Neural progenitor cell (in vitro differentiated cells): Measurements from ENCODE around the gene DEPDC1. TPM values are rescaled to one million over a fixed set of nuclear protein-coding genes. Genes with fewer than 3 reads are reported as not detected.
"Not testable (repeated sequence)": the region's sequence is repeated elsewhere in the genome, so short reads cannot be mapped to it uniquely, and the experiment has no call there.

ENCODE experiments used
- DNase-seq: peaks from one replicate; pipeline ENCODE4 v3.0.0-alpha.2; 2016; ENCODE audit warnings: low spot score
- H2AFZ ChIP-seq: fragments of 200-600 bp; sonication (generic); replicated peaks from 2 replicates; pipeline ENCODE4 v1.6.1; 2016; ENCODE audit warnings: antibody characterized with exemption
- H3F3A ChIP-seq: fragments of 200-600 bp; sonication (generic); 2 replicates; pipeline ENCODE4 v1.6.1; 2016; ENCODE audit warnings: antibody characterized with exemption, low read depth
- H3K27ac ChIP-seq: fragments of 200-600 bp; sonication (generic); 2 replicates; pipeline ENCODE4 v1.5.1; 2016; ENCODE audit warnings: mild to moderate bottlenecking
- H3K27me3 ChIP-seq: fragments of 200-600 bp; sonication (generic); 2 replicates; pipeline ENCODE4 v1.6.1; 2016; ENCODE audit warnings: mild to moderate bottlenecking, moderate library complexity
- H3K36me3 ChIP-seq: fragments of 200-600 bp; sonication (generic); 2 replicates; pipeline ENCODE4 v1.5.1; 2016
- H3K4me1 ChIP-seq: fragments of 200-600 bp; sonication (generic); 2 replicates; pipeline ENCODE4 v1.6.1; 2016; ENCODE audit warnings: mixed run types
- H3K4me2 ChIP-seq: fragments of 200-600 bp; sonication (generic); 2 replicates; pipeline ENCODE4 v1.6.1; 2016
- H3K4me3 ChIP-seq: fragments of 200-600 bp; sonication (generic); 2 replicates; pipeline ENCODE4 v1.5.1; 2016
- H3K79me2 ChIP-seq: fragments of 200-600 bp; sonication (generic); 2 replicates; pipeline ENCODE4 v1.6.1; 2016; ENCODE audit warnings: low read depth
- H3K9ac ChIP-seq: fragments of 200-600 bp; sonication (generic); 2 replicates; pipeline ENCODE4 v1.6.1; 2016
- H3K9me3 ChIP-seq: fragments of 200-600 bp; sonication (generic); 2 replicates; pipeline ENCODE4 v1.5.1; 2016; ENCODE audit warnings: low read depth
- H4K20me1 ChIP-seq: fragments of 200-600 bp; sonication (generic); 2 replicates; pipeline ENCODE4 v1.6.1; 2016; ENCODE audit warnings: low read depth
- H3K27ac Mint-ChIP-seq: 3 replicates; pipeline ENCODE4 v1.8.0; 2021; ENCODE audit warnings: mixed read lengths
- H3K27me3 Mint-ChIP-seq: 2 replicates; pipeline ENCODE4 v1.8.0; 2022; ENCODE audit warnings: low read depth, mild to moderate bottlenecking, inconsistent platforms, moderate library complexity, mixed read lengths; ENCODE audit not compliant: insufficient read depth
- H3K36me3 Mint-ChIP-seq: 3 replicates; pipeline ENCODE4 v1.8.0; 2021; ENCODE audit warnings: mixed read lengths
- H3K4me1 Mint-ChIP-seq: 3 replicates; pipeline ENCODE4 v1.8.0; 2021; ENCODE audit warnings: mixed read lengths
- H3K4me3 Mint-ChIP-seq: 3 replicates; pipeline ENCODE4 v1.8.0; 2021; ENCODE audit warnings: mild to moderate bottlenecking, moderate library complexity, mixed read lengths
- H3K9me3 Mint-ChIP-seq: 3 replicates; pipeline ENCODE4 v1.8.0; 2020; ENCODE audit warnings: mixed read lengths
- EZH2 ChIP-seq: fragments of 200-600 bp; sonication (generic); IDR thresholded peaks from 2 replicates; pipeline ENCODE4 v1.6.1; 2017; ENCODE audit warnings: antibody characterized with exemption, mild to moderate bottlenecking, moderate library complexity
- EZH2phosphoT487 ChIP-seq: fragments of 200-600 bp; sonication (generic); IDR thresholded peaks from 2 replicates; pipeline ENCODE4 v1.6.1; 2017; ENCODE audit warnings: antibody characterized with exemption
- total RNA-seq: library from RNA; depleted of rRNA; stranded (reverse); fragments of >200 nt; gene quantifications from 2 replicates; pipeline ENCODE4 v1.2.3, GENCODE V29; 2015; ENCODE audit warnings: low replicate concordance
- TF ChIP-seq, protein P1 (sequence below): fragments of 200-600 bp; sonication (generic); IDR thresholded peaks from 2 replicates; pipeline ENCODE4 v1.5.1; 2017; ENCODE audit warnings: antibody characterized with exemption, mild to moderate bottlenecking

DEPDC1 gene
- total RNA-seq, 1 donor from 2014 or later: 144 TPM

DNA sequence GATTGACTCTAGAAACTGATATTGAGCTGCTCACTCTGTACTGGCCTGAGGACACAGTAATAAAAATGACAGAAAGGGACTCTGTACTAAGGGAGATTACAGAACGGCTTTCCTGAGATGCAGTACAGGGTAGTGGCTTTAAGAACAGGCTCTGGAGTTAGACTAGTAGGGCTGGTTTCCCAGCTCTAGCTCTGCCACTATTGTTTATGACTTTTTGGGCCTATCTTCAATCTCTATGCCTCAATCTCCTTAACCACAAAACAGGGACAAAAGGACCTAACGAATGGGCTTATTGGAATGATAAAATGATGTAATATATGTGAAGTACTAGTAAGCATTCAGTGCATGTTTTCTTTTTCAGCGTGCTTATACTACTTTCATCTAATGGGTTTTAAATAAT is 1.4 kb downstream of the DEPDC1 start:
- peak overlapping the region; percentile 83 for H3K4me2 ChIP-seq

GRCh38 chr1:68493193-68493592 is 3.7 kb downstream of the DEPDC1 start:
- peaks cover 12% of the 10 kb centered on the region for H4K20me1 ChIP-seq
- H3K4me1 Mint-ChIP-seq: peaks cover 29% of the 10 kb centered on the region
- no peaks in the 10 kb centered on the region for H3K9me3 ChIP-seq
- H3K9me3 Mint-ChIP-seq: peaks cover 6% of the 10 kb centered on the region
- H3K4me3 ChIP-seq: peak overlapping the region; percentile 12
- H3K4me3 Mint-ChIP-seq: no peak overlapping the region
- H3K27ac Mint-ChIP-seq: no peak overlapping the region
- H3F3A ChIP-seq: no peaks in the 10 kb centered on the region
- peaks cover 2% of the 10 kb centered on the region for H3K27me3 Mint-ChIP-seq
- H2AFZ ChIP-seq: no peak overlapping the region
- peaks cover 32% of the 10 kb centered on the region for H3K36me3 Mint-ChIP-seq
- TF ChIP-seq EZH2 (no peak), EZH2phosphoT487 (no peak)
- TF ChIP-seq, protein P1, sequence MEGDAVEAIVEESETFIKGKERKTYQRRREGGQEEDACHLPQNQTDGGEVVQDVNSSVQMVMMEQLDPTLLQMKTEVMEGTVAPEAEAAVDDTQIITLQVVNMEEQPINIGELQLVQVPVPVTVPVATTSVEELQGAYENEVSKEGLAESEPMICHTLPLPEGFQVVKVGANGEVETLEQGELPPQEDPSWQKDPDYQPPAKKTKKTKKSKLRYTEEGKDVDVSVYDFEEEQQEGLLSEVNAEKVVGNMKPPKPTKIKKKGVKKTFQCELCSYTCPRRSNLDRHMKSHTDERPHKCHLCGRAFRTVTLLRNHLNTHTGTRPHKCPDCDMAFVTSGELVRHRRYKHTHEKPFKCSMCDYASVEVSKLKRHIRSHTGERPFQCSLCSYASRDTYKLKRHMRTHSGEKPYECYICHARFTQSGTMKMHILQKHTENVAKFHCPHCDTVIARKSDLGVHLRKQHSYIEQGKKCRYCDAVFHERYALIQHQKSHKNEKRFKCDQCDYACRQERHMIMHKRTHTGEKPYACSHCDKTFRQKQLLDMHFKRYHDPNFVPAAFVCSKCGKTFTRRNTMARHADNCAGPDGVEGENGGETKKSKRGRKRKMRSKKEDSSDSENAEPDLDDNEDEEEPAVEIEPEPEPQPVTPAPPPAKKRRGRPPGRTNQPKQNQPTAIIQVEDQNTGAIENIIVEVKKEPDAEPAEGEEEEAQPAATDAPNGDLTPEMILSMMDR: no peak
- no peak overlapping the region for H3K9ac ChIP-seq
- H3K4me1 ChIP-seq: peaks cover 22% of the 10 kb centered on the region
- H3K27ac ChIP-seq: no peak overlapping the region
- peak overlapping the region; percentile 83 for H3K4me2 ChIP-seq
- H3K27me3 ChIP-seq: no peaks in the 10 kb centered on the region
- no peak for DNase-seq
- H3K36me3 ChIP-seq: peaks cover 47% of the 10 kb centered on the region
- H3K79me2 ChIP-seq: peaks cover 74% of the 10 kb centered on the region

More for the DNA sequence above, 1.4 kb downstream of the DEPDC1 start:
- no peaks in the 10 kb centered on the region for H3F3A ChIP-seq
- peak overlapping the region; percentile 69 for H3K9ac ChIP-seq
- no peak for DNase-seq
- TF ChIP-seq, protein P1: no peak
- TF ChIP-seq EZH2phosphoT487 (no peak), EZH2 (no peak)
- Mint-ChIP-seq H3K36me3 (peaks cover 24% of the 10 kb centered on the region), H3K27ac (peak overlapping the region; percentile 99), H3K4me1 (peaks cover 29% of the 10 kb centered on the region), H3K9me3 (peaks cover 17% of the 10 kb centered on the region), H3K27me3 (peaks cover 2% of the 10 kb centered on the region), H3K4me3 (peak overlapping the region; percentile 99)
- peak overlapping the region; percentile 81 for H3K4me3 ChIP-seq
- peaks cover 62% of the 10 kb centered on the region for H3K79me2 ChIP-seq
- H3K27me3 ChIP-seq: no peaks in the 10 kb centered on the region
- H3K27ac ChIP-seq: no peak overlapping the region
- peaks cover 12% of the 10 kb centered on the region for H4K20me1 ChIP-seq
- no peaks in the 10 kb centered on the region for H3K9me3 ChIP-seq
- peaks cover 22% of the 10 kb centered on the region for H3K4me1 ChIP-seq
- no peak overlapping the region for H2AFZ ChIP-seq
- peaks cover 27% of the 10 kb centered on the region for H3K36me3 ChIP-seq

GRCh38 chr1:68492255-68492654 is 4.6 kb downstream of the DEPDC1 start:
- H3K9me3 Mint-ChIP-seq, H2AFZ ChIP-seq, DNase-seq, H3K4me3 ChIP-seq, H3F3A ChIP-seq, H3K9me3 ChIP-seq, H3K4me3 Mint-ChIP-seq, H3K27me3 Mint-ChIP-seq, H3K27ac ChIP-seq, H3K9ac ChIP-seq, H3K27me3 ChIP-seq, H3K27ac Mint-ChIP-seq: not testable (repeated sequence)
- Histone ChIP-seq H3K4me2 (peak overlapping the region; percentile 83), H4K20me1 (peaks cover 12% of the 10 kb centered on the region), H3K36me3 (peaks cover 57% of the 10 kb centered on the region), H3K79me2 (peaks cover 74% of the 10 kb centered on the region), H3K4me1 (peaks cover 17% of the 10 kb centered on the region)
- Mint-ChIP-seq H3K36me3 (peaks cover 40% of the 10 kb centered on the region), H3K4me1 (peaks cover 22% of the 10 kb centered on the region)

GRCh38 chr1:68490046-68490651 is 6.7 kb downstream of the DEPDC1 start:
- no peak for DNase-seq
- TF ChIP-seq EZH2 (no peak), EZH2phosphoT487 (no peak)
- TF ChIP-seq, protein P1: no peak
- no peak overlapping the region for H3K4me3 ChIP-seq
- Mint-ChIP-seq H3K4me3 (no peak overlapping the region), H3K27ac (no peak overlapping the region), H3K9me3 (peaks cover 6% of the 10 kb centered on the region), H3K27me3 (no peaks in the 10 kb centered on the region), H3K4me1 (peaks cover 13% of the 10 kb centered on the region), H3K36me3 (peaks cover 51% of the 10 kb centered on the region)
- peaks cover 63% of the 10 kb centered on the region for H3K79me2 ChIP-seq
- H3K27ac ChIP-seq: no peak overlapping the region
- H3K4me2 ChIP-seq: no peak overlapping the region
- H3K36me3 ChIP-seq: peaks cover 72% of the 10 kb centered on the region
- no peaks in the 10 kb centered on the region for H3F3A ChIP-seq
- peaks cover 14% of the 10 kb centered on the region for H3K4me1 ChIP-seq
- H3K9ac ChIP-seq: no peak overlapping the region
- H4K20me1 ChIP-seq: peaks cover 12% of the 10 kb centered on the region
- H3K27me3 ChIP-seq: no peaks in the 10 kb centered on the region
- H3K9me3 ChIP-seq: no peaks in the 10 kb centered on the region
- H2AFZ ChIP-seq: no peak overlapping the region
